ENCODE data around the gene IGFBP5. TPM values are rescaled to one million over a fixed set of nuclear protein-coding genes. Genes with fewer than 3 reads are reported as not detected.

Gene IGFBP5
- total and polyA plus RNA-seq, 9 of the 15 experiments (the other 6 are each of a cell fraction or from before 2014, with no cell fraction given): 0.01 to 1.9 (median 0.03) TPM; not detected in 6

DNA sequence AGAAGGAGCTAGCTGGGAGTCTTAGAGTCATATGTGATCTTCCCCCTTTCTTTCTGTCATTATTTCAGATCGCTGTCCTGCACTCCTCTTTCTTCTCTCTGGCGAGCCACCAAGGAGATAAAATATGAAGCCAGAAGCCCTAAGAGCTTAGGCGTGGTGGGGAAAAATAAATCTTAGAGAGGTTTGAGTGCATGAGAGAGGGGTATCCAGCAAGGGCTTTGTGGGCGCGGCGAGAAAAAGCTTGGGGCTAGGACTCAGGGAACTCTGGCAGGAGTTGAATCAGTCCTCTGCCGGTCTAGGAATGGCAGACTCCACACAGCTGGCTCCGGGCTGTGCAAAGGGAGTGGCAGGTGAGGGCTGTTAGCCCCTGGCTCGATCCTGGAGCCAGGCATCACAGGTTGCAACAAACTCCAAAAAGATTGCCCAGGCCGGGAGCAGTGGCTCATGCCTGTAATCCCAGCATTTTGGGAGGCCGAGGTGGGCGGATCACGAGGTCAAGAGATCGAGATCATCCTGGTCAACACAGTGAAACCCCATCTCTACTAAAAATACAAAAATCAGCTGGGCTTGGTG, 20.1 kb upstream of the IGFBP5 start:
- DNase-seq (ENCODE audit: extremely low read depth in 1 of 4, low spot score in 3 of 4): no peak
- ATAC-seq: no peak
- 26% methylated on average over 10 of the region's 14 CpGs for WGBS (ENCODE audit: insufficient coverage, low coverage, missing lambda C conversion rate)
- H3K9ac ChIP-seq (ENCODE audit: insufficient read depth in 1 of 2, low read depth in 2 of 2, low read length in 2 of 2): no peak overlapping the region
- no peaks in the 10 kb centered on the region for H3K36me3 ChIP-seq (ENCODE audit: control insufficient read depth, insufficient read depth, low read length)
- ChIA-PET CTCF (ENCODE audit: low intra/inter-chr PET ratio) (no interaction called here), POLR2A (interaction anchor here (0.6 to 0.9 kb wide), 2 partner anchors 60 to 270 kb away, joined by 3 read pairs; no protein-coding TSS in a partner anchor)
- H4K20me1 ChIP-seq (replicated peaks; ENCODE audit: control insufficient read depth, insufficient read depth, low read length): no peaks in the 10 kb centered on the region
- H2AFZ ChIP-seq (ENCODE audit: low read depth, low read length): no peak overlapping the region
- no peak overlapping the region for H3K4me2 ChIP-seq (ENCODE audit: insufficient read depth, low read length)
- H3K9me1 ChIP-seq (ENCODE audit: control insufficient read depth, insufficient read depth, low read length): no peaks in the 10 kb centered on the region
- no peak for TF ChIP-seq CXXC5 (CRISPR knock-in tag; IDR thresholded peaks at IDR 0.05)
- no peak for TF ChIP-seq ILF3 (IDR thresholded peaks at IDR 0.05; ENCODE audit: borderline replicate concordance)
- TF ChIP-seq GATAD2B (IDR thresholded peaks at IDR 0.05; ENCODE audit: borderline replicate concordance): no peak
- no peak for TF ChIP-seq DIDO1 (tag; IDR thresholded peaks at IDR 0.05; ENCODE audit: low read depth)
- TF ChIP-seq MTA3 (IDR thresholded peaks at IDR 0.05; ENCODE audit: borderline replicate concordance): no peak
- no peak for TF ChIP-seq SMAD4 (CRISPR knock-in tag; conservative IDR thresholded peaks at IDR 0.05)
- H3K79me2 ChIP-seq (ENCODE audit: control insufficient read depth, insufficient read depth, low read length): no peaks in the 10 kb centered on the region
- H3K9me3 ChIP-seq (replicated peaks; ENCODE audit: control insufficient read depth, insufficient read depth, low read depth, low read length): no peaks in the 10 kb centered on the region
- in situ Hi-C loops (cut with MboI): no loop called here
- no TSS peak for BruUV-seq (replicated peaks)
- H3K4me3 ChIP-seq: no peak overlapping the region
- intact Hi-C loops (cut with micrococcal nuclease): no loop called here
- no peak for FAIRE-seq
- no peak overlapping the region for H3K27ac ChIP-seq (ENCODE audit: extremely low read depth, low read depth, low read length)
- no peaks in the 10 kb centered on the region for H3K4me1 ChIP-seq (replicated peaks in 1 of 2; ENCODE audit: control insufficient read depth in 2 of 2, insufficient read depth in 2 of 2, low read length in 2 of 2)
- peaks cover 5 to 52% of the 10 kb centered on the region in 2 experiments for H3K27me3 ChIP-seq (ENCODE audit: control insufficient read depth in 2 of 2, insufficient read depth in 2 of 2, low read length in 2 of 2)

GRCh38 chr2:216714376-216714775, 19.0 kb upstream of the IGFBP5 start:
- WGBS (ENCODE audit: insufficient coverage, low coverage, missing lambda C conversion rate): 0% methylated on average over 3 of the region's 3 CpGs
- TF ChIP-seq MBD2 (IDR thresholded peaks at IDR 0.05; ENCODE audit: borderline replicate concordance, low read depth): no peak
- TF ChIP-seq PYGO2 (tag; IDR thresholded peaks at IDR 0.05): no peak
- TF ChIP-seq ZBTB1 (CRISPR knock-in tag; IDR thresholded peaks at IDR 0.05; ENCODE audit: borderline replicate concordance, low read depth): no peak
- TF ChIP-seq ZNF79 (CRISPR knock-in tag; IDR thresholded peaks at IDR 0.05; ENCODE audit: low read depth): no peak
- Histone ChIP-seq H3K9me1 (ENCODE audit: control insufficient read depth, insufficient read depth, low read length) (no peaks in the 10 kb centered on the region), H4K20me1 (replicated peaks; ENCODE audit: control insufficient read depth, insufficient read depth, low read length) (no peaks in the 10 kb centered on the region), H3K4me2 (ENCODE audit: insufficient read depth, low read length) (no peak overlapping the region), H3K9ac (ENCODE audit: insufficient read depth in 1 of 2, low read depth in 2 of 2, low read length in 2 of 2) (no peak overlapping the region), H3K27me3 (ENCODE audit: control insufficient read depth in 2 of 2, insufficient read depth in 2 of 2, low read length in 2 of 2) (peaks cover 5 to 53% of the 10 kb centered on the region in 2 experiments), H3K4me1 (replicated peaks in 1 of 2; ENCODE audit: control insufficient read depth in 2 of 2, insufficient read depth in 2 of 2, low read length in 2 of 2) (no peaks in the 10 kb centered on the region), H2AFZ (ENCODE audit: low read depth, low read length) (no peak overlapping the region), H3K36me3 (ENCODE audit: control insufficient read depth, insufficient read depth, low read length) (no peaks in the 10 kb centered on the region), H3K27ac (ENCODE audit: extremely low read depth, low read depth, low read length) (no peak overlapping the region), H3K4me3 (no peak overlapping the region), H3K9me3 (replicated peaks; ENCODE audit: control insufficient read depth, insufficient read depth, low read depth, low read length) (no peaks in the 10 kb centered on the region), H3K79me2 (ENCODE audit: control insufficient read depth, insufficient read depth, low read length) (no peaks in the 10 kb centered on the region)
- POLR2A ChIA-PET: interaction anchor here (0.9 kb wide), 1 partner anchor 61 kb away, joined by 3 read pairs; no protein-coding TSS in a partner anchor
- intact Hi-C loops (cut with micrococcal nuclease): no loop called here
- DNase-seq (ENCODE audit: extremely low read depth in 1 of 4, low spot score in 3 of 4): no peak
- ATAC-seq: no peak
- in situ Hi-C loops (cut with MboI): no loop called here
- CTCF ChIA-PET (ENCODE audit: low intra/inter-chr PET ratio): no interaction called here
- BruUV-seq (replicated peaks): no TSS peak
- no peak for FAIRE-seq

All from K562 (cell line).